ENCODE data around the gene SF3A1.
"Not testable (repeated sequence)": the region's sequence is repeated elsewhere in the genome, so short reads cannot be mapped to it uniquely, and the experiment has no call there.

SF3A1 gene

GRCh38 chr22:30356449-30357235 is at the start of gene SF3A1, which contains the start of gene CCDC157:
SF3A1 (minus strand) TSS chr22:30356894; CDS start chr22:30356792, 102 bp downstream.
CCDC157 (plus strand) TSS chr22:30357007; CDS start chr22:30366001, 8,994 bp downstream.
- peak; percentile 94 for DNase-seq

- DNase-seq: no peak
These were observed 49.7 kb upstream of the SF3A1 start for GRCh38 chr22:30406400-30406799.

GRCh38 chr22:30405731-30406130 is 49.0 kb upstream of the SF3A1 start:
- DNase-seq: no peak

- DNase-seq: no peak
These were observed 47.6 kb upstream of the SF3A1 start for GRCh38 chr22:30404307-30404706.

- DNase-seq: not testable (repeated sequence)
These were observed 46.0 kb upstream of the SF3A1 start for GRCh38 chr22:30402766-30403104.

GRCh38 chr22:30402028-30402765 is 45.5 kb upstream of the SF3A1 start:
- no peak for DNase-seq

GRCh38 chr22:30401024-30401423 is 44.3 kb upstream of the SF3A1 start:
- not testable (repeated sequence) for DNase-seq

GRCh38 chr22:30400159-30400558 is 43.5 kb upstream of the SF3A1 start:
- DNase-seq: no peak

GRCh38 chr22:30399718-30400117 is 43.0 kb upstream of the SF3A1 start:
- no peak for DNase-seq

- DNase-seq: no peak
These were observed 42.3 kb upstream of the SF3A1 start for GRCh38 chr22:30398685-30399680.

GRCh38 chr22:30397656-30398635 is 41.3 kb upstream of the SF3A1 start:
- no peak for DNase-seq

- DNase-seq: peak; percentile 84
These were observed 40.4 kb upstream of the SF3A1 start, which contains the start of gene SEC14L2 for GRCh38 chr22:30396871-30397655. SEC14L2 (plus strand) TSS chr22:30397018; CDS start chr22:30397117, 99 bp downstream.

GRCh38 chr22:30393885-30394284 is 37.2 kb upstream of the SF3A1 start:
- DNase-seq: no peak

GRCh38 chr22:30393322-30393680 is 36.6 kb upstream of the SF3A1 start:
- DNase-seq: no peak

- no peak for DNase-seq
These were observed 36.1 kb upstream of the SF3A1 start for GRCh38 chr22:30392661-30393321.

- peak; percentile 85 for DNase-seq
These were observed 34.4 kb upstream of the SF3A1 start for GRCh38 chr22:30390974-30391691.

GRCh38 chr22:30386960-30387827 is 30.5 kb upstream of the SF3A1 start, which contains the start of gene RNF215:
RNF215 (minus strand) TSS chr22:30387411; CDS start chr22:30387313, 98 bp downstream.
- DNase-seq: peak; percentile 94

- no peak for DNase-seq
These were observed 29.9 kb upstream of the SF3A1 start for GRCh38 chr22:30386608-30386959.
